Measurements from ENCODE around the gene ASS1.

The ASS1 gene

GRCh38 chr9:130444565-130445221 is at the start of gene ASS1 (continued):
- TF ChIP-seq ZNF639 (tag by site-specific recombination; IDR thresholded peaks at IDR 0.05) (no peak), ZBTB26 (tag by site-specific recombination; optimal IDR thresholded peaks at IDR 0.05) (peak; percentile 87), ZNF548 (tag by site-specific recombination; IDR thresholded peaks at IDR 0.05) (no peak), YY2 (tag by site-specific recombination; IDR thresholded peaks at IDR 0.05) (no peak), ZNF549 (tag by site-specific recombination; IDR thresholded peaks at IDR 0.05) (no peak), SP3 (tag by site-specific recombination; IDR thresholded peaks at IDR 0.05) (peak; percentile 73), GLI4 (tag by site-specific recombination; IDR thresholded peaks at IDR 0.05) (no peak), ZSCAN30 (tag by site-specific recombination; IDR thresholded peaks at IDR 0.05) (peak; percentile 20; the same call in 1 of the 2 replicates), ZNF335 (tag by site-specific recombination; conservative IDR thresholded peaks at IDR 0.05) (peak; percentile 87), ZNF274 (IDR thresholded peaks at IDR 0.05; ENCODE audit: low read length) (no peak), ZNF274 (tag by site-specific recombination; IDR thresholded peaks at IDR 0.05; ENCODE audit: borderline replicate concordance) (no peak), ZIC2 (tag by site-specific recombination; IDR thresholded peaks at IDR 0.05) (no peak), ZBTB10 (tag by site-specific recombination; IDR thresholded peaks at IDR 0.05) (no peak), ZNF23 (tag by site-specific recombination; IDR thresholded peaks at IDR 0.05; ENCODE audit: borderline replicate concordance) (no peak), ZFHX2 (tag by site-specific recombination; conservative IDR thresholded peaks at IDR 0.05) (peak; percentile 80), ZBTB17 (tag by site-specific recombination; IDR thresholded peaks at IDR 0.05) (no peak), ZNF433 (tag by site-specific recombination; IDR thresholded peaks at IDR 0.05; ENCODE audit: low read depth) (no peak), ZNF610 (tag by site-specific recombination; IDR thresholded peaks at IDR 0.05; ENCODE audit: borderline replicate concordance) (no peak), ZNF473 (tag by site-specific recombination; IDR thresholded peaks at IDR 0.05) (no peak), ZNF146 (tag by site-specific recombination; IDR thresholded peaks at IDR 0.05) (no peak), ZNF416 (tag by site-specific recombination; IDR thresholded peaks at IDR 0.05) (no peak), ZNF623 (tag by site-specific recombination; IDR thresholded peaks at IDR 0.05) (no peak), KLF7 (tag by site-specific recombination; IDR thresholded peaks at IDR 0.05; ENCODE audit: borderline replicate concordance) (no peak), ZNF776 (tag by site-specific recombination; IDR thresholded peaks at IDR 0.05; ENCODE audit: borderline replicate concordance) (no peak), ZNF561 (tag by site-specific recombination; IDR thresholded peaks at IDR 0.05; ENCODE audit: borderline replicate concordance) (no peak), FEZF1 (tag by site-specific recombination; IDR thresholded peaks at IDR 0.05) (no peak), ZNF830 (tag by site-specific recombination; IDR thresholded peaks at IDR 0.05; ENCODE audit: low read depth) (no peak), ZBTB1 (tag by site-specific recombination; IDR thresholded peaks at IDR 0.05) (no peak), ZBTB8A (tag by site-specific recombination; IDR thresholded peaks at IDR 0.05) (peak; percentile 42), ZNF394 (tag by site-specific recombination; IDR thresholded peaks at IDR 0.05; ENCODE audit: borderline replicate concordance) (no peak), ZNF174 (tag by site-specific recombination; IDR thresholded peaks at IDR 0.05) (no peak), ZNF292 (tag by site-specific recombination; IDR thresholded peaks at IDR 0.05; ENCODE audit: borderline replicate concordance, low read depth) (no peak), ZNF112 (tag by site-specific recombination; IDR thresholded peaks at IDR 0.05) (no peak), ZFP41 (tag by site-specific recombination; IDR thresholded peaks at IDR 0.05; ENCODE audit: borderline replicate concordance) (no peak), ZNF514 (tag by site-specific recombination; IDR thresholded peaks at IDR 0.05) (no peak)
